Left lung (tissue), 10 donors: ENCODE data around the gene PAPLN. TPM values are rescaled to one million over a fixed set of nuclear protein-coding genes. Genes with fewer than 3 reads are reported as not detected.

Source experiments
- ATAC-seq: fragments of 200-7000 bp; cut with Tn5 transposase; one replicate; pipeline ENCODE4 v1.9.1; 2020; ENCODE audit warnings: moderate library complexity
- DNase-seq, 4 donors: peaks; one replicate each; pipeline ENCODE4 v3.0.0-alpha.2; 2013 to 2020
- H3K27ac ChIP-seq, 2 donors: fragments of 200-600 bp; sonication (generic) in 1 of 2; one replicate each; pipeline versions ENCODE4 v1.5.0 to v1.8.0; 2020 to 2021
- H3K27me3 ChIP-seq, 2 donors: fragments of 200-600 bp; sonication (generic) in 1 of 2; one replicate each; pipeline versions ENCODE4 v1.5.0 to v1.8.0; 2020 to 2021
- H3K36me3 ChIP-seq, 2 donors: fragments of 200-600 bp; sonication (generic) in 1 of 2; one replicate each; pipeline versions ENCODE4 v1.5.0 to v1.8.0; 2020 to 2021
- H3K4me1 ChIP-seq, 2 donors: fragments of 200-600 bp; one replicate each; pipeline ENCODE4 v1.8.0; 2021
- H3K4me3 ChIP-seq, 2 donors: fragments of 200-600 bp; sonication (generic) in 1 of 2; one replicate each; pipeline versions ENCODE4 v1.5.0 to v1.8.0; 2020 to 2021; ENCODE audit warnings: mild to moderate bottlenecking in 1 of 2
- H3K9me3 ChIP-seq, 2 donors: fragments of 200-600 bp; sonication (generic) in 1 of 2; one replicate each; pipeline versions ENCODE4 v1.5.0 to v1.8.0; 2020 to 2021
- intact Hi-C, 2 donors: fragments of 100-400 bp; cut with DNase I; formaldehyde crosslinking; loops; one replicate each; pipeline versions ENCODE4 v1.11.2 to v1.14.2; 2022
- polyA plus RNA-seq, 6 donors: library from polyadenylated mRNA; unstranded; fragments of 120-200 nt; gene quantifications; one replicate each; pipeline ENCODE4 v1.2.1, GENCODE V29; 2013; ENCODE audit not compliant: insufficient read length in 6 of 6
- total RNA-seq, 2 donors: library from RNA; stranded (reverse); fragmentation: NEBNext Ultra II Directional; extraction: Animal tissue kit (Norgen Biotek cat#: 25700); gene quantifications; one replicate each; pipeline ENCODE4 v1.2.1, GENCODE V29; 2021
- TF ChIP-seq, protein P1 (sequence below), 2 donors: fragments of 200-600 bp; sonication (generic) in 1 of 2; IDR thresholded peaks; one replicate each; pipeline versions ENCODE4 v1.5.0 to v1.8.0; 2021; ENCODE audit warnings: antibody characterized with exemption in 2 of 2
- donor health status: DM: no; HTN: yes; CAD: no.
- donor health status: DM: no; HTN: no; CAD: no.

The PAPLN gene
- total and polyA plus RNA-seq, 8 donors: 7.9 to 21.0 (median 10.6) TPM

DNA sequence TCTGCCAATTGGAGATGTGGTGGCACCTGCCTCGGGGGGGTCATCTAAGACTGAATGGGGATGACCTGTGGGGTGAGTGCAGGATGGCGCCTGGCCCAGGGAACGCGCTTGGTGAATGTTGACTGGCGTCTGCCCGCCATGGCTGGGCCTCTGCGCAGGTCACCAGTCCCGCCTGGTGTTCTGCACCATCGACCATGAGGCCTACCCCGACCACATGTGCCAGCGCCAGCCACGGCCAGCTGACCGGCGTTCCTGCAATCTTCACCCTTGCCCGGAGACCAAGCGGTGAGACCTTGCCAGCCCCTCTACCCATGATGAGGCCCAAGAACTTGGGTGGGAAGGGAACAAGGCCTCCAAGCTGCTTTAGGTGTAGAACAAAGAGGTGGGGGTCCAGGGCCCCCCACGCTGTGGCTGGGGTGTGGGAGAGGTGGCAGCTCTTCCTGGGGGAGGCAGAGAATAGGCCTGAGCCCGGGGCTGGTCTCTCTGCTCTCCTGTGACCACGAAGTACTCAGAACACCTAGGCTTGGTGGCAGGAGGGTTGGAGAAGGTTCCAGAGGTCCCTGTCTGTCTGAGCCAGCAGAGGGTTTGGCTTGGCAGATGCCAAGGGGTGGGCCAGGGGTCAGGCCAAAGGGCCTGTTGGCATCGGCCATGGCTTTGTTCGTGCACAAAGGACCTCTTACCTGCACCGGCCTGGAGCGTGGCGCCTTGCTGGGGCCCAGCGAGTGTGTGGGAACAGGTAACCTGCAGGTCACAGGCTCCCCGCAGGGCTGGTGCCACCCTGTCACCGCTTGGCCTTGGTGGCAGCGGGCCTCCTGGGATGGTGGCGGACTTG lies 15.4 kb downstream of the PAPLN start:
- H3K4me1 ChIP-seq: no peaks in the 10 kb centered on the region
- TF ChIP-seq, protein P1, sequence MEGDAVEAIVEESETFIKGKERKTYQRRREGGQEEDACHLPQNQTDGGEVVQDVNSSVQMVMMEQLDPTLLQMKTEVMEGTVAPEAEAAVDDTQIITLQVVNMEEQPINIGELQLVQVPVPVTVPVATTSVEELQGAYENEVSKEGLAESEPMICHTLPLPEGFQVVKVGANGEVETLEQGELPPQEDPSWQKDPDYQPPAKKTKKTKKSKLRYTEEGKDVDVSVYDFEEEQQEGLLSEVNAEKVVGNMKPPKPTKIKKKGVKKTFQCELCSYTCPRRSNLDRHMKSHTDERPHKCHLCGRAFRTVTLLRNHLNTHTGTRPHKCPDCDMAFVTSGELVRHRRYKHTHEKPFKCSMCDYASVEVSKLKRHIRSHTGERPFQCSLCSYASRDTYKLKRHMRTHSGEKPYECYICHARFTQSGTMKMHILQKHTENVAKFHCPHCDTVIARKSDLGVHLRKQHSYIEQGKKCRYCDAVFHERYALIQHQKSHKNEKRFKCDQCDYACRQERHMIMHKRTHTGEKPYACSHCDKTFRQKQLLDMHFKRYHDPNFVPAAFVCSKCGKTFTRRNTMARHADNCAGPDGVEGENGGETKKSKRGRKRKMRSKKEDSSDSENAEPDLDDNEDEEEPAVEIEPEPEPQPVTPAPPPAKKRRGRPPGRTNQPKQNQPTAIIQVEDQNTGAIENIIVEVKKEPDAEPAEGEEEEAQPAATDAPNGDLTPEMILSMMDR (IDR thresholded peaks at IDR 0.05): no peak
- intact Hi-C loops: no loop called here
- DNase-seq (no peak), ATAC-seq (no peak)
- no peaks in the 10 kb centered on the region for H3K36me3 ChIP-seq
- no peak overlapping the region for H3K27ac ChIP-seq
- H3K4me3 ChIP-seq: no peak overlapping the region
- no peaks in the 10 kb centered on the region for H3K9me3 ChIP-seq
- H3K27me3 ChIP-seq: no peaks in the 10 kb centered on the region

DNA sequence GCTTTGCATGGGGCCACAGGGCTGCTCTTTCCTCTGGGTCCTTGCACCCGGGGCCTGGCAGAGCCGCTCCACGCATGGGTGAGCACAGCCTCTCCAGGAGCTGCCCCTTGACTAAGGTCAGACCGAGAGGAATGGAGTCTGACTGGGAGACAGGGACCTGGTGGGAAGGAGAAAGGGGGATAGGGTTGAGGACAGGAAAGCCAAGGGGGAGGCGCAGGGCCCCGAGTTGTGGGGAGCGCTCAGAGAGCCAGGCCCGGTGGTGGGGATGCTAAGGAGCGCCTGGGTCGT lies 16.0 kb downstream of the PAPLN start:
- no peak for DNase-seq
- H3K36me3 ChIP-seq: no peaks in the 10 kb centered on the region
- TF ChIP-seq, protein P1 (IDR thresholded peaks at IDR 0.05): no peak
- intact Hi-C loops: no loop called here
- H3K27ac ChIP-seq: no peak overlapping the region
- ATAC-seq: no peak
- no peaks in the 10 kb centered on the region for H3K9me3 ChIP-seq
- H3K4me1 ChIP-seq: no peaks in the 10 kb centered on the region
- no peak overlapping the region for H3K4me3 ChIP-seq
- H3K27me3 ChIP-seq: no peaks in the 10 kb centered on the region

DNA sequence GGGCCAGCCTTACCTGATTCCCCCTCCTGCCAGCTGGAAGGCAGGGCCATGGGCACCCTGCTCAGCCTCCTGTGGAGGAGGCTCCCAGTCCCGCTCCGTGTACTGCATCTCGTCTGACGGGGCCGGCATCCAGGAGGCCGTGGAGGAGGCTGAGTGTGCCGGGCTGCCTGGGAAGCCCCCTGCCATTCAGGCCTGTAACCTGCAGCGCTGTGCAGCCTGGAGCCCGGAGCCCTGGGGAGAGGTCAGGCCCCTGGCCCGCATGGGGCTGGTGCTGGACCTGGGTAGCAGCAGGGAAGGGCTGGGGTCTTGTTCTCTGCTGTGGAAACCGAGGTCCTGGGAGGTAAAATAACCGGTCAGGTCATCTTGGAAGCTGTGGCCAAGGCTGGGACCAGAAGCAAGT lies 16.4 kb downstream of the PAPLN start:
- H3K4me3 ChIP-seq: no peak overlapping the region
- DNase-seq (no peak), ATAC-seq (no peak)
- H3K27me3 ChIP-seq: no peaks in the 10 kb centered on the region
- intact Hi-C loops: no loop called here
- H3K9me3 ChIP-seq: no peaks in the 10 kb centered on the region
- TF ChIP-seq, protein P1 (IDR thresholded peaks at IDR 0.05): no peak
- H3K36me3 ChIP-seq: no peaks in the 10 kb centered on the region
- no peak overlapping the region for H3K27ac ChIP-seq
- H3K4me1 ChIP-seq: no peaks in the 10 kb centered on the region

DNA sequence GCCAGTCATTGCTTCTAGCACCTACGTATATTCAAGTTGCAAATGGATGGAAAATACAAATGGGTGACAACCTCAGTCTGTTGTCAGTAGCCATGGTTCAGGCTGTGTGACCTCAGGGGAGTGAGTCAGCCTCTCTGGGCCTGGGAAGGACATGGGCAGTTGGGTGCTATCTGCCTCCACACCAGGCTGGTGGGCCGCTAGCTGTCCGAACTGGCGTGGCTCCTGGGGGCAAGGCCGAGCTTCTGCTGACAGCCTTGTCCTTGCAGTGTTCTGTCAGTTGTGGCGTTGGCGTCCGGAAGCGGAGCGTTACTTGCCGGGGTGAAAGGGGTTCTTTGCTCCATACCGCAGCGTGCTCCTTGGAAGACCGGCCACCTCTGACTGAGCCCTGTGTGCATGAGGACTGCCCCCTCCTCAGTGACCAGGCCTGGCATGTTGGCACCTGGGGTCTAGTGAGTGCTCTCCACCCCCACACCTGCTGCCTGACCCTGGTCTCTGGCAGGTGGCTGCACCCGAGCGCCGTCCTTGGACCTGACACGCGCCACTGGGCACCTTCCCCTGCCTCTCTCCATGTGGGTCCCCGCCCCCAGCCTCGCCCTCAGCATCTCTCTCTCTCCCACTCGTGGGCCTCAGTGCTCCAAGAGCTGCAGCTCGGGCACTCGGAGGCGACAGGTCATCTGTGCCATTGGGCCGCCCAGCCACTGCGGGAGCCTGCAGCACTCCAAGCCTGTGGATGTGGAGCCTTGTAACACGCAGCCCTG lies 17.1 kb downstream of the PAPLN start:
- intact Hi-C loops: no loop called here
- no peaks in the 10 kb centered on the region for H3K4me1 ChIP-seq
- TF ChIP-seq, protein P1 (IDR thresholded peaks at IDR 0.05): no peak
- ATAC-seq: no peak
- H3K9me3 ChIP-seq: no peaks in the 10 kb centered on the region
- no peak for DNase-seq
- H3K36me3 ChIP-seq: no peaks in the 10 kb centered on the region
- H3K27me3 ChIP-seq: no peaks in the 10 kb centered on the region
- no peak overlapping the region for H3K4me3 ChIP-seq
- no peak overlapping the region for H3K27ac ChIP-seq

DNA sequence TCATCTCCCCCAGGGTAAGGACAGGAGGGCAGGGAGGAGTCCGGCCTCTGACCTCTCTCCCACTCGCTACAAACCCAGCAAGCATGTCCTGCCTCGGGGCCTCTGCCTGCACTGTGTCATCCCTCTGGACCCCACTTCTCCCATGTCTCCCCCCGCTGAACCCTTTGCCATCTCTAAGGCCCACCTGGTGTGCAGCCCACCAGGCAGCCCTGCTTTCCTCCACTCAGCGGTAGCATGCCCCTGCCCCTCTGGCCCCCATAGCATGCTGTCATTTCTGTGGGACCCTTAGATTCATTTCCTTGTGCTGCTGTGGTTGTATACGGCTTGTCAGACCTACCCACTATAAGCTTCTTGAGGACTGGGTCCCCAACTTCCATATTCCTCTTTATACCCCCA lies 17.7 kb downstream of the PAPLN start:
- Histone ChIP-seq H3K9me3 (no peaks in the 10 kb centered on the region), H3K36me3 (no peaks in the 10 kb centered on the region), H3K27me3 (no peaks in the 10 kb centered on the region), H3K4me1 (no peaks in the 10 kb centered on the region), H3K27ac (no peak overlapping the region), H3K4me3 (no peak overlapping the region)
- DNase-seq: no peak
- no peak for ATAC-seq
- TF ChIP-seq, protein P1 (IDR thresholded peaks at IDR 0.05): no peak
- intact Hi-C loops: no loop called here
